Astrocyte (in vitro differentiated cells and primary cell): ENCODE results near the gene CYBRD1.
"Not testable (repeated sequence)": the region's sequence is repeated elsewhere in the genome, so short reads cannot be mapped to it uniquely, and the experiment has no call there.

Experiments
- CTCF ChIP-seq: IDR thresholded peaks from 2 replicates; pipeline ENCODE4 v1.5.1; 2011; ENCODE audit warnings: low read depth, mild to moderate bottlenecking, inconsistent platforms, low read length, moderate library complexity; ENCODE audit not compliant: insufficient read depth
- EZH2 ChIP-seq: IDR thresholded peaks from 2 replicates; pipeline ENCODE4 v1.6.1; 2012; ENCODE audit warnings: mild to moderate bottlenecking, low read length, inconsistent platforms; ENCODE audit not compliant: insufficient read depth

- not testable (repeated sequence) for TF ChIP-seq CTCF, EZH2
Measured at GRCh38 chr2:171497664-171498063, 24.6 kb upstream of the CYBRD1 start.
